K562 (cell line): ENCODE data around the gene DUSP3. TPM values are rescaled to one million over a fixed set of nuclear protein-coding genes. Genes with fewer than 3 reads are reported as not detected.

Experiments
- ATAC-seq: fragments of 200-7000 bp; cut with Tn5 transposase; 3 replicates; pipeline ENCODE4 v1.9.1; 2020; ENCODE audit warnings: moderate library complexity
- BruUV-seq: library from RNA; stranded (reverse); fragments of 400-500 nt; replicated peaks from 2 replicates; lab custom pipeline; 2021; lab: Mats Ljungman, UMichigan
- CTCF ChIA-PET: fragments of 300-600 bp; formaldehyde crosslinking; extraction: SDS; loops from one replicate; lab custom pipeline; 2021; ENCODE audit warnings: low intra/inter-chr PET ratio; lab: Yijun Ruan, JAX
- POLR2A ChIA-PET: fragments of 300-600, 350-650 bp; sonication (Branson Sonifier 250); formaldehyde crosslinking; extraction: SDS; loops from one replicate; lab custom pipeline; 2021; ENCODE audit warnings: antibody characterized with exemption, inconsistent platforms; lab: Yijun Ruan, JAX
- DNase-seq, 4 experiments: peaks; one replicate each; pipeline versions ENCODE4 v3.0.0 to v3.0.0-alpha.2; 2011 to 2018; ENCODE audit warnings: low spot score in 3 of 4, mixed read lengths in 3 of 4; ENCODE audit errors: extremely low read depth in 1 of 4
- FAIRE-seq: peaks from 2 replicates; lab custom pipeline; 2011; peaks lifted over from hg19 to GRCh38; lab: Jason Lieb, UNC
- H2AFZ ChIP-seq: 2 replicates; pipeline ENCODE4 v1.6.0; 2011; ENCODE audit warnings: low read depth, low read length, control low read depth, inconsistent platforms
- H3K27ac ChIP-seq: fragments of 200-600 bp; 3 replicates; pipeline ENCODE4 v1.8.0; 2011; ENCODE audit warnings: low read depth, mild to moderate bottlenecking, control low read depth, inconsistent platforms, low read length, moderate library complexity, mixed read lengths; ENCODE audit errors: extremely low read depth
- H3K27me3 ChIP-seq, 2 experiments: fragments of 300-600 bp in 1 of 2; 2 replicates in 1 of 2; 3 replicates in 1 of 2; pipeline versions ENCODE4 v1.6.0 to v1.8.0; 2011; ENCODE audit warnings: inconsistent platforms in 2 of 2, low read length in 2 of 2, mild to moderate bottlenecking in 1 of 2, mixed read lengths in 1 of 2, moderate library complexity in 1 of 2; ENCODE audit not compliant: control insufficient read depth in 2 of 2, insufficient read depth in 2 of 2
- H3K36me3 ChIP-seq: fragments of 300-600 bp; 3 replicates; pipeline ENCODE4 v1.8.0; 2011; ENCODE audit warnings: mild to moderate bottlenecking, low read length, inconsistent platforms; ENCODE audit not compliant: control insufficient read depth, insufficient read depth
- H3K4me1 ChIP-seq, 2 experiments: fragments of 200-600 bp in 1 of 2; replicated peaks in 1 of 2; 2 replicates in 1 of 2; 3 replicates in 1 of 2; pipeline versions ENCODE4 v1.5.1 to v1.8.0; 2011; ENCODE audit warnings: inconsistent platforms in 2 of 2, low read length in 2 of 2, mild to moderate bottlenecking in 1 of 2, mixed read lengths in 1 of 2, moderate library complexity in 1 of 2; ENCODE audit not compliant: control insufficient read depth in 2 of 2, insufficient read depth in 2 of 2
- H3K4me2 ChIP-seq: 2 replicates; pipeline ENCODE4 v1.6.1; 2011; ENCODE audit warnings: low read length, control low read depth, inconsistent platforms, mixed read lengths; ENCODE audit not compliant: insufficient read depth
- H3K4me3 ChIP-seq: fragments of 200-600 bp; sonication (generic), shearing (Covaris generic); 2 replicates; pipeline ENCODE4 v1.5.1; 2016; ENCODE audit warnings: control low read depth, inconsistent platforms
- H3K79me2 ChIP-seq: fragments of 200-600 bp; 3 replicates; pipeline ENCODE4 v1.8.0; 2011; ENCODE audit warnings: low read length, inconsistent platforms; ENCODE audit not compliant: control insufficient read depth, insufficient read depth
- H3K9ac ChIP-seq, 2 experiments: 2 replicates each; pipeline versions ENCODE4 v1.6.0 to v1.6.1; 2011; ENCODE audit warnings: low read depth in 2 of 2, low read length in 2 of 2, control low read depth in 1 of 2, inconsistent platforms in 1 of 2, mild to moderate bottlenecking in 1 of 2, mixed read lengths in 1 of 2; ENCODE audit not compliant: insufficient read depth in 1 of 2
- H3K9me1 ChIP-seq: one replicate; pipeline ENCODE4 v1.6.0; 2011; ENCODE audit warnings: inconsistent platforms, mild to moderate bottlenecking, low read length, moderate library complexity; ENCODE audit not compliant: control insufficient read depth, insufficient read depth
- H3K9me3 ChIP-seq: replicated peaks from 2 replicates; pipeline ENCODE4 v1.5.1; 2011; ENCODE audit warnings: low read depth, low read length, inconsistent platforms; ENCODE audit not compliant: control insufficient read depth, insufficient read depth
- H4K20me1 ChIP-seq: replicated peaks from 2 replicates; pipeline ENCODE4 v1.6.1; 2011; ENCODE audit warnings: low read length, inconsistent platforms, mixed read lengths; ENCODE audit not compliant: control insufficient read depth, insufficient read depth
- BDP1 ChIP-seq: IDR thresholded peaks from 3 replicates; pipeline ENCODE4 v1.6.1; 2011; ENCODE audit not compliant: insufficient read length, insufficient read depth
- DACH1 ChIP-seq: fragments of 450-650 bp; IDR thresholded peaks from 2 replicates; pipeline ENCODE4 v1.6.1; 2018; ENCODE audit not compliant: partially characterized antibody
- HNRNPL ChIP-seq: fragments of 200-400 bp; formaldehyde crosslinking; IDR thresholded peaks from 2 replicates; pipeline ENCODE4 v1.6.1; 2017; ENCODE audit warnings: low read depth, mild to moderate bottlenecking, low read length
- KLF6 ChIP-seq: fragments of 250-450 bp; sonication (Bioruptor Pico); IDR thresholded peaks from 2 replicates; pipeline ENCODE4 v1.4.0; 2020; ENCODE audit warnings: mild to moderate bottlenecking, moderate library complexity, borderline replicate concordance
- MAFF ChIP-seq: IDR thresholded peaks from 2 replicates; pipeline ENCODE4 v1.6.1; 2012; ENCODE audit warnings: low read length, improper control_type of control experiment
- NFE2 ChIP-seq: IDR thresholded peaks from 2 replicates; pipeline ENCODE4 v1.6.1; 2014; ENCODE audit warnings: antibody characterized with exemption, low read depth
- PHB ChIP-seq: fragments of 250-450 bp; sonication (Bioruptor Pico); IDR thresholded peaks from 2 replicates; pipeline ENCODE4 v1.5.0; 2021
- TAF15 ChIP-seq: fragments of 200-400 bp; formaldehyde crosslinking; IDR thresholded peaks from 2 replicates; pipeline ENCODE4 v1.6.1; 2017; ENCODE audit warnings: mild to moderate bottlenecking, low read depth, low read length, moderate library complexity
- TFAP4 ChIP-seq: sonication (generic); formaldehyde crosslinking; IDR thresholded peaks from 2 replicates; pipeline ENCODE4 v1.8.0; 2022; ENCODE audit warnings: missing genetic modification reagents, mild to moderate bottlenecking, moderate library complexity, borderline replicate concordance
- ZBTB33 ChIP-seq: sonication (generic); formaldehyde crosslinking; IDR thresholded peaks from 2 replicates; pipeline ENCODE4 v1.8.1; 2023; ENCODE audit warnings: mild to moderate bottlenecking, missing genetic modification reagents
- ZNF263 ChIP-seq: sonication (generic); formaldehyde crosslinking; IDR thresholded peaks from 2 replicates; pipeline ENCODE4 v1.8.0; 2022; ENCODE audit warnings: mild to moderate bottlenecking, missing genetic modification reagents, borderline replicate concordance
- ZNF445 ChIP-seq: fragments of 250-450 bp; sonication (Bioruptor Pico); IDR thresholded peaks from 2 replicates; pipeline ENCODE4 v1.4.0; 2020; ENCODE audit warnings: low read depth, mild to moderate bottlenecking, moderate library complexity
- WGBS: fragments of 100-300 bp; shearing (Covaris generic); methylation state at CpG from one replicate; pipeline ENCODE4 v1.1.6; 2016; ENCODE audit warnings: low coverage, mixed read lengths; ENCODE audit not compliant: insufficient coverage; ENCODE audit errors: missing lambda C conversion rate; 5-methylcytosine and 5-hydroxymethylcytosine counted together
- in situ Hi-C: fragments of 300-500 bp; cut with MboI; formaldehyde crosslinking; loops from 4 replicates; pipeline ENCODE4 v1.15.0; 2018; ENCODE audit warnings: inconsistent platforms, mixed read lengths
- intact Hi-C: fragments of 100-400 bp; cut with micrococcal nuclease; formaldehyde crosslinking; loops from 2 replicates; pipeline ENCODE4 v1.14.2; 2022
- polyA plus RNA-seq, 8 experiments: library from polyadenylated mRNA; depleted of rRNA in 4 of 8; stranded (reverse) in 5 of 8; unstranded in 3 of 8; fragments of >200 nt; fragmentation: Nextera tagmentation in 2 of 8; fragmentation: Illumina TruSeq in 1 of 8; extraction: Ambion mirVana in 2 of 8; extraction: Trizol in 1 of 8; gene quantifications; 2 replicates each; pipeline versions ENCODE4 v1.2.1 to v1.2.3, GENCODE V29; 2011 to 2014; ENCODE audit warnings: inconsistent platforms in 1 of 8, missing spikeins in 1 of 8
- total RNA-seq, 7 experiments: library from RNA; depleted of rRNA in 6 of 7; stranded (reverse); fragments of >200 nt in 6 of 7; fragmentation: Illumina TruSeq in 2 of 7; extraction: Trizol in 2 of 7; gene quantifications; 2 replicates each; pipeline versions ENCODE4 v1.2.1 to v1.2.3, GENCODE V29; 2011 to 2021; ENCODE audit warnings: low replicate concordance in 1 of 7
- TF ChIP-seq, protein P1 (sequence below): fragments of 250-450 bp; sonication (Bioruptor Pico); IDR thresholded peaks from 2 replicates; pipeline ENCODE4 v1.8.0; 2022; ENCODE audit warnings: inconsistent platforms

Gene DUSP3
- total and polyA plus RNA-seq, 9 of the 15 experiments (the other 6 are each of a cell fraction or from before 2014, with no cell fraction given): 4.1 to 19.8 (median 12.3) TPM

DNA sequence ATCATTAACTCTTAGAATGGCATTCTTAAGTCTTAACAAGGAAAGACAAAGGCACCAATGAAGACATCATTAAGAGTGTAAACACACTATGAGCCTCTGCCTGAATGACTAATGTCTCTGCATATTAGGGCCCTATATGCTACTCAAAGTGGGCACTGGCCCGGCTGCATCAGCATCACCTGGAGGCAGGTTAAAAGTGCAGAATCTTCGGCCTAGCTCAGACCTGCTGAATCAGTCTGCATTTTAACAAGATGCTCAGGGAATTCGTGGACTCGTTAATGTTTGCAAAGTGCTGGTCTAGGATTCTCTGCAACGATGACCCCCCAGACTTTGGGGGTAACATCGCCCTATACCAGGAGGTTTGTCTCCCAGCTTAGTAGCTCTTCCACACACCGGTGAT is 47.4 kb upstream of the DUSP3 start (continued):
- TF ChIP-seq TAF15: no peak
- no peak for TF ChIP-seq PHB (CRISPR knock-in tag)
- TF ChIP-seq HNRNPL: no peak
- TF ChIP-seq KLF6 (CRISPR knock-in tag): no peak
- no peak for TF ChIP-seq ZNF263 (CRISPR knock-in tag)
- TF ChIP-seq TFAP4 (CRISPR knock-in tag): no peak
- TF ChIP-seq, protein P1, sequence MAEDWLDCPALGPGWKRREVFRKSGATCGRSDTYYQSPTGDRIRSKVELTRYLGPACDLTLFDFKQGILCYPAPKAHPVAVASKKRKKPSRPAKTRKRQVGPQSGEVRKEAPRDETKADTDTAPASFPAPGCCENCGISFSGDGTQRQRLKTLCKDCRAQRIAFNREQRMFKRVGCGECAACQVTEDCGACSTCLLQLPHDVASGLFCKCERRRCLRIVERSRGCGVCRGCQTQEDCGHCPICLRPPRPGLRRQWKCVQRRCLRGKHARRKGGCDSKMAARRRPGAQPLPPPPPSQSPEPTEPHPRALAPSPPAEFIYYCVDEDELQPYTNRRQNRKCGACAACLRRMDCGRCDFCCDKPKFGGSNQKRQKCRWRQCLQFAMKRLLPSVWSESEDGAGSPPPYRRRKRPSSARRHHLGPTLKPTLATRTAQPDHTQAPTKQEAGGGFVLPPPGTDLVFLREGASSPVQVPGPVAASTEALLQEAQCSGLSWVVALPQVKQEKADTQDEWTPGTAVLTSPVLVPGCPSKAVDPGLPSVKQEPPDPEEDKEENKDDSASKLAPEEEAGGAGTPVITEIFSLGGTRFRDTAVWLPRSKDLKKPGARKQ (CRISPR knock-in tag): no peak
- no peak for TF ChIP-seq MAFF
- TF ChIP-seq BDP1: no peak

DNA sequence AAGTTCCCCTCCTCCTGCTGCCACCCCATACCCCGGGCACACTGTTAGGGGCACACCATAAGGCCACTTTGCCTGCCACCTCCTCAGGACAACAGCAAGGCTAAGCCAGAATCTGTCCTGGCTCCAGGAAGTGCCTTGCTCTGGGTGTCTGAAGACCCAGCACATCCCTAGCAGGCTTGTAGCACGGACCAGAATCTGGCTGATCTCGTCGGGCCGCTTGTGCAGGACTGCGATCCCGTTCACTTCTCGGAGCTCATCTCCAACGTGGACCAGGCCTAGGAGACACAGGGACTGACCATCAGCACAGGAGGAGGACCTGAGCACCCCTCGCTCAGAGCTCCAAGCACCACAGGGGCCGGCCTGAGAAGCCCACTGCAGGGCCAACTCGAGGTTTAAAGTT is 46.8 kb upstream of the DUSP3 start:
- in situ Hi-C loops (no loop called here), intact Hi-C loops (no loop called here)
- TF ChIP-seq ZNF445 (CRISPR knock-in tag) (no peak), ZBTB33 (CRISPR knock-in tag) (no peak), DACH1 (no peak), NFE2 (no peak)
- no peaks in the 10 kb centered on the region for H3K27me3 ChIP-seq
- BruUV-seq: no TSS peak
- H3K4me1 ChIP-seq: no peaks in the 10 kb centered on the region
- ATAC-seq: no peak
- no peak overlapping the region for H3K4me2 ChIP-seq
- no peaks in the 10 kb centered on the region for H3K9me3 ChIP-seq
- no peaks in the 10 kb centered on the region; the same call in 1 of the 2 replicates for H4K20me1 ChIP-seq
- H3K4me3 ChIP-seq: no peak overlapping the region
- POLR2A ChIA-PET: interaction anchor here (0.5 to 5.7 kb wide), 2 partner anchors 8 to 65 kb away, joined by 3 to 32 read pairs; no protein-coding TSS in a partner anchor
- H3K79me2 ChIP-seq: no peaks in the 10 kb centered on the region
- H3K9me1 ChIP-seq: no peaks in the 10 kb centered on the region
- peaks cover 4% of the 10 kb centered on the region; the same call in 2 of the 3 replicates for H3K36me3 ChIP-seq
- no peak overlapping the region for H3K27ac ChIP-seq
- 57% methylated on average over 12 of the region's 12 CpGs for WGBS
- no peak overlapping the region for H2AFZ ChIP-seq
- CTCF ChIA-PET: no interaction called here
- no peak for FAIRE-seq
- peak overlapping the region in 1 of 2 experiments; percentile 6; a peak in 1 of 4 replicates for H3K9ac ChIP-seq
- DNase-seq: no peak
